ENCODE measurements around the gene EML4. TPM values are rescaled to one million over a fixed set of nuclear protein-coding genes. Genes with fewer than 3 reads are reported as not detected.

Gene EML4
- total and polyA plus RNA-seq, 2 of the 13 experiments (the other 11 are each of a cell fraction or from before 2014, with no cell fraction given) = 243 to 476 TPM

DNA sequence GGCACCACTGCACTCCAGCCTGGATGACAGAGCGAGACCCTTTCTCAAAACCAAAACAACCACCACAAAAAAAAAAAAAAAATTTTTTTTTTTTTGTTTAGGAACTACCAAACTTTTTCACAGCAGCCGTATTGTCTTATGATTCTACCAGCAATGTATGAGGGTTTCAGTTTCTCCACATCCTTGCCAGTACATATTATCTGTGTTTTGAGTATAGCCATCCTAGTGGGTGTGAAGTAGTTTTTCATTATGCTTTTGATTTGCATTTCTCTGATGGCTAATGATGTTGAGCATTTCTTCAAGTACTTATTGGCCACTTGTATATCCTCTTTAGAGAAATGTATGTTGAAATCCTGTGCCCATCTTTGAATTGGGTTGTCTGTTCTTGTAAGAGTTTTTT lies 140.2 kb downstream of the EML4 start (continued):
- TF ChIP-seq AGO2 (optimal IDR thresholded peaks at IDR 0.05; ENCODE audit: low read depth, low read length) (peak; percentile 61), ZNF713 (CRISPR knock-in tag; IDR thresholded peaks at IDR 0.05) (no peak), MXI1 (IDR thresholded peaks at IDR 0.05; ENCODE audit: borderline replicate concordance, low read depth, low read length) (no peak), ZNF546 (CRISPR knock-in tag; conservative IDR thresholded peaks at IDR 0.05) (no peak)

DNA sequence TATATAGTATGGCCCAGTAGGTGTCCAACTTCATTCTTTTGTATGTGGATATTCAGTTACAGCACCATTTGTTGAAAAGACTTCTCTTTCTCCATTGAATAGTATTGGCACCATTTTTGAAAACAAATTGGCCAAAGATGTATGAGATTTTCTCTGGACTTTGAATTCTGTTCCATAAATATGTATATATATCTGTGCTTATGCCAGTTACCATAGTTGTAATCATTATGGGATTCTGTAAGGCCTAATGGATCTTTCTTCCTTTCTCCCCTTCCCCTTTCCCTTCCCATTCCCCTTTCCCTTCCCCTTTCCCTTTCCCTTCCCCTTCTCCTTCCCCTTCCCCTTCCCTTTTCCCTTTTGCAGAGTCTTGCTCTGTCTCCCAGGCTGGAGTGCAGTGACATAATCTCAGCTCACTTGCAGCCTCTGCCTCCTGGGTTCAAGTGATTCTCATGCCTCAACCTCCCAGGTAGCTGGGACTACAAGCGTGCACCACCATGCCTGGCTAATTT lies 140.9 kb downstream of the EML4 start:
- 100% methylated on average over 1 of the region's 1 CpG for WGBS (ENCODE audit: low lambda C conversion rate)
- in situ Hi-C loops (cut with HindIII; ENCODE audit: extremely low pct_ligation_motif_present, low pct_unique_long_range_greater_than_20kb) (no loop called here), intact Hi-C loops (cut with micrococcal nuclease; ENCODE audit: unreplicated experiment) (no loop called here)
- Histone ChIP-seq H3K27ac (ENCODE audit: extremely low read length, insufficient read depth, low read length) (no peak overlapping the region), H3K36me3 (replicated peaks in 1 of 2; ENCODE audit: control insufficient read depth in 1 of 2, insufficient read depth in 2 of 2, low read length in 2 of 2) (peaks cover 8 to 74% of the 10 kb centered on the region in 2 experiments), H3K27me3 (ENCODE audit: control insufficient read depth in 1 of 2, insufficient read depth in 2 of 2, low read length in 2 of 2) (no peaks in the 10 kb centered on the region), H4K20me1 (ENCODE audit: insufficient read depth, low read length) (peaks cover 32% of the 10 kb centered on the region), H3K4me3 (replicated peaks in 1 of 3; ENCODE audit: insufficient read depth in 1 of 3, low read depth in 2 of 3, low read length in 3 of 3) (no peak overlapping the region), H3K4me1 (ENCODE audit: insufficient read depth, low read length) (no peaks in the 10 kb centered on the region), H3K9me3 (ENCODE audit: low read length) (no peaks in the 10 kb centered on the region), H3K4me2 (ENCODE audit: low read depth, low read length) (no peak overlapping the region), H3K9ac (ENCODE audit: insufficient read depth, low read depth, low read length) (no peak overlapping the region), H2AFZ (ENCODE audit: low read length) (no peak overlapping the region), H3K79me2 (ENCODE audit: insufficient read depth, low read length) (no peaks in the 10 kb centered on the region)
- CTCF ChIA-PET (ENCODE audit: low intra/inter-chr PET ratio, low total read pairs) = no interaction called here
- BruUV-seq (replicated peaks) = no TSS peak
- ATAC-seq (no peak), DNase-seq (ENCODE audit: low spot score) (no peak), FAIRE-seq (no peak)
- POLR2A ChIA-PET = no interaction called here
- TF ChIP-seq EED (CRISPR knock-in tag; IDR thresholded peaks at IDR 0.05) = no peak
- no peak for TF ChIP-seq ZSCAN29 (CRISPR knock-in tag; conservative IDR thresholded peaks at IDR 0.05)
- TF ChIP-seq HNRNPK (IDR thresholded peaks at IDR 0.05; ENCODE audit: low read depth, low read length, poor library complexity, severe bottlenecking) = peak; percentile 97
- TF ChIP-seq, protein P1, sequence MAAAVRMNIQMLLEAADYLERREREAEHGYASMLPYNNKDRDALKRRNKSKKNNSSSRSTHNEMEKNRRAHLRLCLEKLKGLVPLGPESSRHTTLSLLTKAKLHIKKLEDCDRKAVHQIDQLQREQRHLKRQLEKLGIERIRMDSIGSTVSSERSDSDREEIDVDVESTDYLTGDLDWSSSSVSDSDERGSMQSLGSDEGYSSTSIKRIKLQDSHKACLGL (CRISPR knock-in tag; IDR thresholded peaks at IDR 0.05) = no peak
- no peak for TF ChIP-seq ZNF761 (CRISPR knock-in tag; conservative IDR thresholded peaks at IDR 0.05)
- TF ChIP-seq, protein P2, sequence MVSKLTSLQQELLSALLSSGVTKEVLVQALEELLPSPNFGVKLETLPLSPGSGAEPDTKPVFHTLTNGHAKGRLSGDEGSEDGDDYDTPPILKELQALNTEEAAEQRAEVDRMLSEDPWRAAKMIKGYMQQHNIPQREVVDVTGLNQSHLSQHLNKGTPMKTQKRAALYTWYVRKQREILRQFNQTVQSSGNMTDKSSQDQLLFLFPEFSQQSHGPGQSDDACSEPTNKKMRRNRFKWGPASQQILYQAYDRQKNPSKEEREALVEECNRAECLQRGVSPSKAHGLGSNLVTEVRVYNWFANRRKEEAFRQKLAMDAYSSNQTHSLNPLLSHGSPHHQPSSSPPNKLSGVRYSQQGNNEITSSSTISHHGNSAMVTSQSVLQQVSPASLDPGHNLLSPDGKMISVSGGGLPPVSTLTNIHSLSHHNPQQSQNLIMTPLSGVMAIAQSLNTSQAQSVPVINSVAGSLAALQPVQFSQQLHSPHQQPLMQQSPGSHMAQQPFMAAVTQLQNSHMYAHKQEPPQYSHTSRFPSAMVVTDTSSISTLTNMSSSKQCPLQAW (CRISPR knock-in tag; IDR thresholded peaks at IDR 0.05) = 0 out of 2 replicates have a peak, but pooled peaks have one; percentile 46
- 0 out of 2 replicates have a peak, but pooled peaks have one; percentile 37 for TF ChIP-seq POLR2G (IDR thresholded peaks at IDR 0.05; ENCODE audit: low read depth, low read length)
- no peak for TF ChIP-seq CBX1 (IDR thresholded peaks at IDR 0.05; ENCODE audit: low read depth)
- TF ChIP-seq ZNF326 (CRISPR knock-in tag; IDR thresholded peaks at IDR 0.05; ENCODE audit: borderline replicate concordance) = no peak
- no peak for TF ChIP-seq SUZ12 (IDR thresholded peaks at IDR 0.05; ENCODE audit: low read depth, low read length)
- 0 out of 2 replicates have a peak, but pooled peaks have one; percentile 49 for TF ChIP-seq NONO (IDR thresholded peaks at IDR 0.05)
- TF ChIP-seq NONO (CRISPR knock-in tag; conservative IDR thresholded peaks at IDR 0.05) = no peak
- TF ChIP-seq, protein P3, sequence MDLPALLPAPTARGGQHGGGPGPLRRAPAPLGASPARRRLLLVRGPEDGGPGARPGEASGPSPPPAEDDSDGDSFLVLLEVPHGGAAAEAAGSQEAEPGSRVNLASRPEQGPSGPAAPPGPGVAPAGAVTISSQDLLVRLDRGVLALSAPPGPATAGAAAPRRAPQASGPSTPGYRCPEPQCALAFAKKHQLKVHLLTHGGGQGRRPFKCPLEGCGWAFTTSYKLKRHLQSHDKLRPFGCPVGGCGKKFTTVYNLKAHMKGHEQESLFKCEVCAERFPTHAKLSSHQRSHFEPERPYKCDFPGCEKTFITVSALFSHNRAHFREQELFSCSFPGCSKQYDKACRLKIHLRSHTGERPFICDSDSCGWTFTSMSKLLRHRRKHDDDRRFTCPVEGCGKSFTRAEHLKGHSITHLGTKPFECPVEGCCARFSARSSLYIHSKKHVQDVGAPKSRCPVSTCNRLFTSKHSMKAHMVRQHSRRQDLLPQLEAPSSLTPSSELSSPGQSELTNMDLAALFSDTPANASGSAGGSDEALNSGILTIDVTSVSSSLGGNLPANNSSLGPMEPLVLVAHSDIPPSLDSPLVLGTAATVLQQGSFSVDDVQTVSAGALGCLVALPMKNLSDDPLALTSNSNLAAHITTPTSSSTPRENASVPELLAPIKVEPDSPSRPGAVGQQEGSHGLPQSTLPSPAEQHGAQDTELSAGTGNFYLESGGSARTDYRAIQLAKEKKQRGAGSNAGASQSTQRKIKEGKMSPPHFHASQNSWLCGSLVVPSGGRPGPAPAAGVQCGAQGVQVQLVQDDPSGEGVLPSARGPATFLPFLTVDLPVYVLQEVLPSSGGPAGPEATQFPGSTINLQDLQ (CRISPR knock-in tag; IDR thresholded peaks at IDR 0.05) = no peak
- TF ChIP-seq PCBP2 (optimal IDR thresholded peaks at IDR 0.05; ENCODE audit: low read depth, low read length, poor library complexity, severe bottlenecking) = peak; percentile 89
- TF ChIP-seq RBM22 (optimal IDR thresholded peaks at IDR 0.05; ENCODE audit: low read length) = peak; percentile 42

Data from HepG2 (cell line).